Astrocyte of the cerebellum (primary cell): ENCODE data around the gene SPHKAP.

Experiments used
- DNase-seq: peaks from one replicate; pipeline ENCODE4 v3.0.0-alpha.2; 2011; ENCODE audit warnings: low read depth
- H3K4me3 ChIP-seq: 2 replicates; pipeline ENCODE4 v1.5.1; 2011; ENCODE audit warnings: mild to moderate bottlenecking, low read depth, low read length, moderate library complexity
- in situ Hi-C: cut with HindIII; loops from 2 replicates; pipeline ENCODE4 v1.10.0; 2017; ENCODE audit warnings: low sequenced_read_pairs
- TF ChIP-seq, protein P1 (sequence below): IDR thresholded peaks from 2 replicates; pipeline ENCODE4 v1.5.1; 2012; ENCODE audit warnings: low read length, low read depth, moderate library complexity, mild to moderate bottlenecking; ENCODE audit errors: missing control alignments

Gene SPHKAP

DNA sequence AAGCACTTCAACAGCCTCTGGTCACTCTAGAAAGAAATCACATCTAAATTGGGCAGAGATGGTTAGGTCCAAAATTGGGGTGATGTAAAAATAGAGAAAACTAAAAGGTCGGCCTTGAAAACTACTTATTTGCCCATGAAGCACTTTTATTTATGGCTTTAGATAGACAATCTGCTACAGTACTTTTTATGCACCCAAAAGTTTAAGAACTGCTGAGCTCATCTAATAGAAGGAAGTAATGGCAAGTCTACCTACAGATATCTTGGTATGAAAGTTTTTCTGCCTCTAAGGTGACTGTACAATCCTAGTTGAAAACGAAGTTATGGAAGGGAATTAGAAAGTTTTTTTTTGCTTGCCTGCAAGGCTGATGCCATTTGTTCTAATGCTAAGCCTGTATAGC lies 46.2 kb downstream of the SPHKAP start:
- DNase-seq, result no peak
- TF ChIP-seq, protein P1, sequence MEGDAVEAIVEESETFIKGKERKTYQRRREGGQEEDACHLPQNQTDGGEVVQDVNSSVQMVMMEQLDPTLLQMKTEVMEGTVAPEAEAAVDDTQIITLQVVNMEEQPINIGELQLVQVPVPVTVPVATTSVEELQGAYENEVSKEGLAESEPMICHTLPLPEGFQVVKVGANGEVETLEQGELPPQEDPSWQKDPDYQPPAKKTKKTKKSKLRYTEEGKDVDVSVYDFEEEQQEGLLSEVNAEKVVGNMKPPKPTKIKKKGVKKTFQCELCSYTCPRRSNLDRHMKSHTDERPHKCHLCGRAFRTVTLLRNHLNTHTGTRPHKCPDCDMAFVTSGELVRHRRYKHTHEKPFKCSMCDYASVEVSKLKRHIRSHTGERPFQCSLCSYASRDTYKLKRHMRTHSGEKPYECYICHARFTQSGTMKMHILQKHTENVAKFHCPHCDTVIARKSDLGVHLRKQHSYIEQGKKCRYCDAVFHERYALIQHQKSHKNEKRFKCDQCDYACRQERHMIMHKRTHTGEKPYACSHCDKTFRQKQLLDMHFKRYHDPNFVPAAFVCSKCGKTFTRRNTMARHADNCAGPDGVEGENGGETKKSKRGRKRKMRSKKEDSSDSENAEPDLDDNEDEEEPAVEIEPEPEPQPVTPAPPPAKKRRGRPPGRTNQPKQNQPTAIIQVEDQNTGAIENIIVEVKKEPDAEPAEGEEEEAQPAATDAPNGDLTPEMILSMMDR, result no peak
- in situ Hi-C loops, result no loop called here

DNA sequence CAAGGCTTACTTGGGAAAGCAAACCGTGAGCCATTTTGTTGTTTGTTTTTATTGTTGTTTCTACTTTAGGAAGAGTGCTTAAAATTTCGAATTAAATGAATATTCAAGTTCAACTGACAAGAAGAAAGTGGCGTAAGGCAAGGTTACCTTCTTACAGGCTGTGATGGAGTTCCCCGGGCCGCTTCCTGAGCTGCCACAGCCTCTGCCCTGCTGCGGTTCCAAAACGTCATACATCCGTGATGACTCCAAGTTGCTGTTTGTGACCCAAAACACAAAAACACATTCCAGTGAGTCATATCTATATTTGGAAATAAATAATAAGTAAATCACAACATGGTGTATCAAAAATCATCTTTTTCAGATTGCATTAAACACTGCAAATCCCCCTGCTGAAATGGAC lies 49.7 kb downstream of the SPHKAP start:
- no peak overlapping the region for H3K4me3 ChIP-seq
- TF ChIP-seq, protein P1, result no peak
- no peak for DNase-seq
- in situ Hi-C loops, result no loop called here

More for the DNA sequence above, 46.2 kb downstream of the SPHKAP start:
- H3K4me3 ChIP-seq, result no peak overlapping the region

DNA sequence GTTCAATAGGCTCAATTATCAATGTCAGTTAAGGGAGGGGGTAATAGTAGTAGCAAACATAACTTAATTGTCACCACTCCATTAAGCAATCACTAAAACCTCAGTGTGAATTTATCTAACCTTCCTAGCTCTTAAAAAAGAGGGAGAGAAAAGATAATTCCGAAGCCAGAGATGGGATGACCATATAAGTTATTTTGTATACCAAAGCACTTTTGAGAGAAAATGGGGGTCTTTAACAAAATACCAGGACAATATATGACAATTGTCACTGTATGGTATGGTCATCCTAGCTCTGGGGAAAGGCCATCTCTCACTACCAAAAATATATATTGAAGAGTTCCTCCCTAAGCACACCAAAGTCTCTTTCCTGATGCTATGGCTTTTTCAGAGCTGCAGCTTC lies 55.1 kb downstream of the SPHKAP start:
- DNase-seq, result no peak
- TF ChIP-seq, protein P1, result no peak
- H3K4me3 ChIP-seq, result no peak overlapping the region
- in situ Hi-C loops, result no loop called here

DNA sequence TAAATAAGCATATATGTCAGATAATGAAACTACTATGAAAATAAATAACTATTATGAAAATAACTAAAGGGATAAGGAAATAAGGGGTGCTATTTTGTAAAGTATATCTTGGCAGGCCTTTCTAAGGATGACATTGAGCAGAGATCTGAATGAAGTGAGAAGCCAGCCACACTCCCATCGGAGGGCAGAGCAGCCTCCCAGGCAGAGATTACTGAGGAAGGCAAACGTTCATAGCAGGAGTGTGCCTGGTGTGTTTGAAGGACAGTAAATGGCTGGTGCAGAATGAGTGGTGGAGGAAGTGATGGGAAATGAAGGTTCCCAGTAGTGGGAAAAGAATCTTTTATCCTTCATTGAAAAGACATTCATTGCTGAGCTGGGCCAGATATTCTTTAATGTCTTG lies 62.5 kb downstream of the SPHKAP start:
- TF ChIP-seq, protein P1, result no peak
- in situ Hi-C loops, result no loop called here
- no peak overlapping the region for H3K4me3 ChIP-seq
- DNase-seq, result no peak

DNA sequence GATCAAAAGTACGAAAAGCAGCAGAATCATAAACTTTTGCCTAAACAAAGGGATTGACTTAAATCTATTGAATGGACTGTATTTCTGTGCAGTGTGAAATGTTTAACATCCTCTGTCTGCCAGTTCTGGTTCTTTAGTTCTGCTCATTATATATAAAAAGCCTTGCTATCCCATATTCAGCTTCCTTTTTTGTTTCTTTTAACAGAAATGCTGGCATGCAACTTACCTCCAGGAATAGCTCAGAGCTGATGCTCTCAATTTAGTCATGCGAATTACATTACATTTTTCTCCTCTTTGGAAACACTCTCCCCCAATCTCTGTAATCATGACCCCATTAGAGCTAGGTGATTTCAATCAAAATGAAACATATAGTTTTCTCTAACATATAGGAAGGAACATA lies 73.6 kb downstream of the SPHKAP start:
- no peak for DNase-seq
- no peak overlapping the region for H3K4me3 ChIP-seq
- TF ChIP-seq, protein P1, result no peak
- in situ Hi-C loops, result no loop called here

DNA sequence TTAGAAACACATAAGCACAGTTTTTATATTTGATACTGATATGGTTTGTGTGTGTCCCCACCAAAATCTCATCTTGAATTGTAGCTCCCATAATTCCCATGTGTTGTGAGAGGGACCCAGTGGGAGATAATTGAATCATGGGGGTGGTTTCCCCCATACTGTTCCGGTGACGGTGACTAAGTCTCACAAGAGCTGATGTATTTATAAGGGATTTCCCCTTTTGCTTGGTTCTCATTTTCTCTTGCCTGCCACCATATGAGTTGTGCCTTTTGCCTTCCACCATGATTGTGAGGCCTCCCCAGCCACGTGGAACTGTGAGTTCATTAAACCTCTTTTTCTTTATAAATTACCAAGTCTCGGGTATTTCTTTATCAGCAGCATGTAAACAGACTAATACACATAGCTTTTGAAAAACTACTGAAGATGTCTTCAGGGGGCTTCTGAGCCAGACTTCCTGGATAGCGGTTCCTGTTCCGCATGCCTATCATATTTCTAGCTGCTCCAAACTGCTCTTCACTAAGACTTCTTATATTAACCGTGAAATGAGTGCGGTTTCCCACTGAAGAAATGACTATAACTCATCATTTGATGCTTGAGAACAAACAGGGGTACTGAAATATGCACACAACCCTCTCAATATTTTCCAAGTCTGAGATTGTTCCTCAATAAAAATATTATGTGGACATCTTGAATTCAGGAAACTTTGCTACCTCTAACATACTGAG lies 75.8 kb downstream of the SPHKAP start:
- in situ Hi-C loops, result no loop called here
- TF ChIP-seq, protein P1, result no peak
- DNase-seq, result peak; percentile 3
- no peak overlapping the region for H3K4me3 ChIP-seq

DNA sequence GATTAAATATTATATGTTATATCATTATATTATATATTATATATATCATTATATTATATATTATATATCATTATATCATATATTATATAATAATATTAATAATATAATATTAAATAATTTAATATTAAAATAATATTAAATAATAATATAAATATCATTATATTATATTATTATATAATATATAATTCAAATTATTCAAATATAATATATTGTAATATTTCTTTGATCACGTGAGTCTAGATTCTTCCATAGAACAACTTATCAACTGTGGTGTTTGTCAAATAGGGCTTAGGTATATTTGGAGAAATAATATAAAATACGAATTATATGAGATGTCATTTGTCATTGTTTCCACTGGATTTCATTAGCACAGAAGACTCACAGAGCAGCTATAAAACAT lies 77.3 kb downstream of the SPHKAP start:
- DNase-seq, result no peak
- TF ChIP-seq, protein P1, result no peak
- in situ Hi-C loops, result no loop called here
- no peak overlapping the region for H3K4me3 ChIP-seq
